ENCODE measurements around the gene NTRK1. TPM values are rescaled to one million over a fixed set of nuclear protein-coding genes. Genes with fewer than 3 reads are reported as not detected.

The NTRK1 gene
- total RNA-seq, 3 donors from 2014 or later (not counting 1 experiment from before 2014, with no cell fraction given), result 1.7 to 16.7 (median 2.4) TPM

GRCh38 chr1:156836041-156836654, 24.5 kb upstream of the NTRK1 start:
- Mint-ChIP-seq H3K4me1 (peaks cover 9 to 39% of the 10 kb centered on the region in 2 donors), H3K36me3 (no peaks in the 10 kb centered on the region), H3K9me3 (no peaks in the 10 kb centered on the region), H3K27ac (peak overlapping the region; percentile 8 to 66), H3K27me3 (ENCODE audit: low read depth in 2 of 2) (peaks cover 0 to 13% of the 10 kb centered on the region in 2 donors), H3K4me3 (no peak overlapping the region)
- Histone ChIP-seq H3K4me3 (ENCODE audit: low read length) (no peak overlapping the region), H3K4me1 (ENCODE audit: control insufficient read depth, insufficient read depth, low read length) (peaks cover 10% of the 10 kb centered on the region), H3K27ac (ENCODE audit: low read length) (no peak overlapping the region), H3K9me3 (ENCODE audit: control insufficient read depth, insufficient read depth, low read length) (no peaks in the 10 kb centered on the region), H3K27me3 (ENCODE audit: control insufficient read depth, insufficient read depth, low read length) (no peaks in the 10 kb centered on the region), H3K36me3 (ENCODE audit: control insufficient read depth, insufficient read depth, low read length) (no peaks in the 10 kb centered on the region)
- ATAC-seq (peak; percentile 36 to 63 (median 59)), DNase-seq (peak in 1 of 2 donors; percentile 62)
- intact Hi-C loops (cut with micrococcal nuclease), result loop anchor here (5.0 kb wide), 1 partner anchor 36 kb away; no protein-coding TSS in a partner anchor
- TF ChIP-seq CTCF (IDR thresholded peaks at IDR 0.05), result no peak
- 56% methylated on average over 5 of the region's 5 CpGs for WGBS (ENCODE audit: insufficient coverage)

GRCh38 chr1:156836892-156837291, 23.8 kb upstream of the NTRK1 start:
- no peak overlapping the region for H3K4me3 ChIP-seq (ENCODE audit: low read length)
- DNase-seq, result no peak
- Mint-ChIP-seq H3K36me3 (no peaks in the 10 kb centered on the region), H3K27me3 (ENCODE audit: low read depth in 2 of 2) (peaks cover 0 to 13% of the 10 kb centered on the region in 2 donors), H3K4me3 (no peak overlapping the region), H3K9me3 (no peaks in the 10 kb centered on the region), H3K4me1 (peaks cover 9 to 35% of the 10 kb centered on the region in 2 donors), H3K27ac (peak overlapping the region in 1 of 2 donors; percentile 36)
- TF ChIP-seq CTCF (IDR thresholded peaks at IDR 0.05), result no peak
- no peaks in the 10 kb centered on the region for H3K36me3 ChIP-seq (ENCODE audit: control insufficient read depth, insufficient read depth, low read length)
- intact Hi-C loops (cut with micrococcal nuclease), result loop anchor here (5.0 kb wide), 1 partner anchor 35 kb away; no protein-coding TSS in a partner anchor
- 93% methylated on average over 4 of the region's 4 CpGs for WGBS (ENCODE audit: insufficient coverage)
- H3K9me3 ChIP-seq (ENCODE audit: control insufficient read depth, insufficient read depth, low read length), result no peaks in the 10 kb centered on the region
- H3K4me1 ChIP-seq (ENCODE audit: control insufficient read depth, insufficient read depth, low read length), result peaks cover 10% of the 10 kb centered on the region
- H3K27ac ChIP-seq (ENCODE audit: low read length), result no peak overlapping the region
- no peak for ATAC-seq
- peaks cover 2% of the 10 kb centered on the region for H3K27me3 ChIP-seq (ENCODE audit: control insufficient read depth, insufficient read depth, low read length)

- Histone ChIP-seq H3K9me3 (ENCODE audit: control insufficient read depth, insufficient read depth, low read length) (no peaks in the 10 kb centered on the region), H3K27ac (ENCODE audit: low read length) (no peak overlapping the region), H3K27me3 (ENCODE audit: control insufficient read depth, insufficient read depth, low read length) (peaks cover 10% of the 10 kb centered on the region), H3K4me1 (ENCODE audit: control insufficient read depth, insufficient read depth, low read length) (peaks cover 10% of the 10 kb centered on the region), H3K4me3 (ENCODE audit: low read length) (no peak overlapping the region), H3K36me3 (ENCODE audit: control insufficient read depth, insufficient read depth, low read length) (no peaks in the 10 kb centered on the region)
- intact Hi-C loops (cut with micrococcal nuclease), result loop anchor here (2.0 to 5.0 kb wide), 4 partner anchors 22 to 52 kb away; partner anchors contain the start of genes NTRK1 and SH2D2A
- H3K4me3 Mint-ChIP-seq, result no peak overlapping the region
- peak; percentile 91 for TF ChIP-seq CTCF (IDR thresholded peaks at IDR 0.05)
- H3K27ac Mint-ChIP-seq, result peak overlapping the region in 1 of 2 donors; percentile 81
- no peaks in the 10 kb centered on the region for H3K9me3 Mint-ChIP-seq
- ATAC-seq, result peak; percentile 65 to 79 (median 75)
- no peaks in the 10 kb centered on the region for H3K36me3 Mint-ChIP-seq
- H3K27me3 Mint-ChIP-seq (ENCODE audit: low read depth in 2 of 2), result peaks cover 12 to 25% of the 10 kb centered on the region in 2 donors
- peaks cover 9 to 32% of the 10 kb centered on the region in 2 donors for H3K4me1 Mint-ChIP-seq
- 15% methylated on average over 7 of the region's 7 CpGs for WGBS (ENCODE audit: insufficient coverage)
- peak; percentile 52 to 76 for DNase-seq
These were observed 21.7 kb upstream of the NTRK1 start for GRCh38 chr1:156838972-156839371.
